ENCODE measurements around the gene ARHGAP32.
"Not testable (repeated sequence)": the region's sequence is repeated elsewhere in the genome, so short reads cannot be mapped to it uniquely, and the experiment has no call there.

The ARHGAP32 gene

DNA sequence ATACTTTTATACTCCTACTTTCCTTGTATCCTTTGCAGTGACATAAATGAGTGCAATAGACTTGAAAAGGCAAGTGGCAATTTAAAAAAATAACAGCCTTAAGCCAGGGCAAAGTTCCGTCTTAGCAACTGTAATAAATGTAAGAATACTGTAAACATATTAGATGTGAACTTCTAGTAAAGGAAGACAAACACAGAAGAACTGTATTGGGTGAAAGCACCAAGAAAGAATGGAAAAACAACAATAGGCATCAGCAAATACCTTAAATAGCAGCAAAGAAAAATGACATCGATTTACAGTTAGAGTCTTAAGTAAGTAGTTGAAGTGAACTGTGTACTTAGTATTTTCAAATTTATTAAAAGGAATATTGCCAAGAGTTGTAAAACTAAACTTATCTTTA is 174.0 kb downstream of the ARHGAP32 start:
- DNase-seq = no peak

DNA sequence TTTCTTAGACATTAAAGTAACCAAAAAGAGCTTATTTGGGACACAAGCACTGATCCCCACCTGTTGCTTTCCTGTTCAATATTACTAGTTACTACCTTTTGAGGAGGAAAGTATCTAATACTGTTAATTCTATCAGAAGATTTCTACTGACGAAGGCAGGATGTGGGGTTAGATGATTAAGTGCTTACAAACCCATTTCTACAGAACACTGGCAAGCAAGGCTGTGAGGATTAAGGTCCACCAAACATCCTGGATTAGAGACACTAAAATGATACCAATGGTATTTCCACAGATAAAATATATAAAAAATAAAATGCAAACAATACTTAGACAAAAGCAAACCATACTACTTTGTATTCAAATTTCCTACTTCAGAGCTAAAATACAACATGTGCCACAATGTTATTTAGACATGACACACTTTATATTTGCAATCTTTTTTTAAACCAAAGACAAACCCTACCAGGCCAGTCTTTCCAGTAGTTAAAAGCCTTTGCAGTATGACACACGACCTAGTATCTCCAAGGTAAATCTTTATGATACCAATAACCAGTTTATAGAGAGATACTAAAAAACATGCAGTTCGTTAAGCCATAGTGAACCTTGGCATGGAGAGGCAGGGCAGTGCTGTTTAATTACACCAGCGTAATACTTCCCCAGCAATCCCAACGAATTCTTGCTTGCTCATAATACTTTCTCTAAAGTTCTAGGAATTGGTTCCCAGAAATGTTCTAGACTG is 178.2 kb downstream of the ARHGAP32 start:
- no peak for DNase-seq

DNA sequence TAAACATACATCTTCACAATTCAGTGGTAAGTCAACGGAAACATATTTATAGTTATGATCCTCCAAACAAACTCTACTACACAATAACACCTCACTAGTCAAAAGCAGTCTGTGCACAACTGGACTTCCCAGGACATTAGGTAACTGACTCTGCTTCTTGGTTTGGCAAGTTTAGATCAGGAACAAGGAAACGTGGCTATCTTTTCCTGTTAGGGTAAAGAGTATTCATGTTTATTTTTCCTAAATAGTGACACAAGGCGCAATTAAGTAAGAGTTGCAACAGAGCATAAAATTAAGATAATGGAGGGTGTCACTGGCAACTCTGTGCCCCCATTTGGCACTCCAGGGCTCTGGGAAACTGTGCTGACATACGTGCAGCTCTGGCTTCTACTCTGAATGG is 179.2 kb downstream of the ARHGAP32 start:
- no peak for DNase-seq

DNA sequence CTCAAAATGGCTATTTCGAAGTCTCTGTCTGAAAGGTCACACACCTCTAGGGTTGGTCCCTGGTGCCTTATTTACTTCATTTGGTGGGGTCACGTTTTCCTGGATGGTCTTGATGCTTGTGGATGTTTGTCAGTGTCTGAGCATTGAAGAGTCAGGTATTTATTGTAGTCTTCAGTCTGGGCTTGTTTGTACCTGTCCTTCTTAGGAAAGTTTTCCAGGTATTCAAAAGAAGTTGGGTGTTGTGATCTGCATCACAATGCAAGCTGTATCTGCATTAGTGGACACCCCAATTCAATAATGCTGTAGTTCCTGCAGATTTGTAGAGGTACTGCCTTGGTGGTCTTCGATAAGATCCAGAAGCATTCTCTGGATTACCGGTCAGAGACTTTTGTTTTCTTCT is 186.0 kb downstream of the ARHGAP32 start:
- no peak for DNase-seq

DNA sequence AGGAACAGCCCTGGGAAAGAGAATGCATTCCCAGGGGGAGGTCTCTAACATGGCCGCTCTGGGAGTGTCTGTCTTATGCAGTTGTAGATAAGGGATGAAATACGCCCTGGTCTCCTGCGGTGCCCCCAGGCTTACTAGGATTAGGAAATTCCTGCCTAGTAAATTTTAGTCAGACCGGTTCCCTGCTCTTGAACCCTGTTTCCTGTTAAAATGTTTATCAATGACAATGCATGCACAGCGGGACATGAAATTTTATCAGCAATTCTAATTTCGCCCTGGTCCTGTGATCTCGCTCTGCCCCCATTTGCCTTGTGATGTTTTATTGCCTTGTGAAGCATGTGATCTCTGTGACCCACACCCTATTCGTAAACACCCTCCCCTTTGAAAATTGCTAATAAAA is 193.0 kb downstream of the ARHGAP32 start:
- not testable (repeated sequence) for DNase-seq

DNA sequence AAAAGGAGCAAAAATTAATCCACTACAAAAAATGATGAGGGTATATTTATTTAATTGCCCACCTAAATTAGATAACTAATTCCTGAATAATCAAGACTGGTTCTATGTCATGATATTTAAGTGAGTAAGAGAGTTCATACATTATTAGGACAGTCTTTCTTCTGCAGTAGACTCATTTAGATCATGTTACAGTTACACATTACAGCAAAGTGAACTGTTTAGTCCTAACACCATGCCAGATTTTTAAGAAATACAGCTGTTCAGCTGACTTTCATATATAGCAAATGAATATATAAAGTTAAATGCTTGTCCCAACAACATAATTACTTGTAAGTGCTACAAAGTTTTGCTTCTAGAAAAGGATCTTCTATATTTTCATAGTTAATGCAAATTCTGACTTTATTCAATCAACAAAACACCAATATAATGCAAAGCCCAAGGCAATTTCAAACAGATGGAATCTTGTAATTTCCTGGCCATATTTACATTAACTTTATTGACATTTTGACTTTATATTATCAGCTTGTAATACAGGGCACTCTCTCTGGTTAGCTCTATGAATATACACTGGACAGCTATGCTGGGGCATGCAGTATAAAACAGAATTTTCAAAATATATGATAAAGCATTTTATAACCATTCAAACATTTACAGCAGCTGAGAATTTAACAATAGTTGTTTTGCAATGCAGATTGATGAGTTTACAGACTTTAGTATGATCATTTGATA is 203.7 kb downstream of the ARHGAP32 start:
- DNase-seq = no peak

DNA sequence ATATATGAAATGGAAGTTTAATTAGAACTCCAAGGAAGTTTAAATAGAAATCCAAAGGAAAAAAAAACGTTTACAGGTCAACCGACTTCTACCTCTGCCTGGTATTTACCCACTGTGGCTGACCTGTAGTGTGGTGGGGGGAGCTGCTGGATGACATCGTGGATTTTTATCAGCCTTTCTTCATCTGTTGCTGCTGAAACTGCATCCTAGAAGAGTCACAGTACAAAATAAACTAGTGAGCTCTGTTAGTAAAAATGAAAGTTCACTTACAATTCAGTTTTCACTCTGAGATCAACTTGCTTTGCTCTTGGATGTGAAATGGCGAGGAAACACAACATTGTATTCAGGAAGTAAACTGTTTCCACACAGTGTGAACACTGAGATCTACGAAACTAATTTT is 206.2 kb downstream of the ARHGAP32 start:
- no peak for DNase-seq

DNA sequence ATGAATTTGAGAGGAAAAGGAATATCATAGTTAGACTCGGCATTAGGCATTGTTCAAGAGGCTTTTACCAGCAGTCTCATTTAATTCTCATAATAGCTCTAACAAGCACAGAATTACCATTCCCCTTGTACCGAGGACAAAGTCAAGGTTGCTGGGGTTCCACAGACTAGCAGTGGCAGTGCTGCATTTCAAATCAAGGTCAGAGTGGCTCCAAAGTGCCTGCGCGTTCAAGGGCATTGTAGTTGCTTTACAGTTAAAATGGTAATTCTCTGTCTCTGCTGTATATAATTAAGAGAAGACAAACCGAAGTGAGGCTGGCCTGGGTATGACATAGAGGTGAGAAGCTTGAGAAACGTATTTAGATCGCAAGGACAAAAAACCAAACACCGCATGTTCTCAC is 209.1 kb downstream of the ARHGAP32 start:
- no peak for DNase-seq

DNA sequence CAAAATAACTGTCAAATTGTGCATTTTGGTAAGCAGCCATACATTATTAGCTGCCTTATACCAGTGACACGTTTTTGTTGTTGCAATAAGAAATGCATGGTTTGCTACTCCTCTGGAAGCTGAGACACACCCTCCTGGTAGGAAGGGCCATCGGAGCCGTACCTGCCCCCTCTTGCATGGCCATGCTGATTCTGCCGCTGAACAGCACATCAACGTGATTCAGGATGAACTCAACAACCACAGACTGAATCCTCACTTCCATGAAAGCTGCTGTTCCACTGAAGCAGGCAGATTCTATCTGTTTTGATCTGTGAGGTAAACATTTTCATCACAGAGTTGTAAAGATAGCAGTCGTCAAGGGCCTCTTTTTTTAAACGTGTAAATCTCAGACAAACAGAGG is 210.9 kb downstream of the ARHGAP32 start:
- no peak for DNase-seq

DNA sequence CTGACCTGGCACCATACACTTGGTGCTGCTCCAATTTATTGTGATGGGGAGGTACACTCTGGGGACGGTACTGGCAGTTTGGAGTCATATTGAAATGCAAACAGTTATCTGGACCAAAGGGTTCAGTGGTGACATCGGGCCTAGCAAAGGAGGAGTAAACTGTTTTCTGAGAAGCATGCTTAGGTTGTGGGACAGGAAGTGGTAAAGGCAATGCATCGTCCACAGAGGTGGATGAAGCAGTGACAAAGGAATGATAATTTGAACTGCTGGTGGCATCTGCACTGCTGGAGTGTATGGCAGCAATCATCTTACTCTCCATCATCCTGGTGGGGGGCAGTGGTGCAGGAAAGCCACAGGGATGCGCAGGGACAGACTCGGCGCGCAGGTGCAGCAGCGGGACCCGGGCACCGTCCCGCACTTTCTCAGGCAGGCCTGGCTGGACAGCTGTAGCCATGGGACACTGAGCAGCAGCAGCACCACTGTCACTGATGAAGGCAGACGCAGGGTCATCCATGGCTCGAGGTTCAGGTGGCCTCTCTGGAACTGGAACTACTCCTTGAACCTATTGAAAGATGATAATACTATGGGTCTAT is 221.4 kb downstream of the ARHGAP32 start:
- no peak for DNase-seq

DNA sequence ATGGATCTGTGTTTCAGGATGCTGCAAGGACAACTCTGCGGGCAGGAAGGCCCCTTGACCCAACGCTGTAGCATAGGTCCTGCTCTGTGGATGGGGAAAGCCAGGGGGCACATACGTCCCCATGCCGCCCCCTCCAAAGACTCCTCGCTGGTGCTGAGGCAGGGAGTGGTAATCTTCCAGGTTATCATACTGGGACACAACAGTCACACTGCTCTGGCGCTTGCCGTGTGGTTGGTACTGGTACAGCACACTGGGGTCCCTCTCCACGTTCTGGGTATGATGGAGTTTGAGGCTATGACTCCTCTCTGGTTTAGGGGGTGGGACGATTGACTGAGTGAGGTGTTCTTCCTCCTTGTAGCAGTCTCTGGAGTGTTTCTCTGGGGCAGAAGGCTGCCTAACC is 223.2 kb downstream of the ARHGAP32 start:
- no peak for DNase-seq

DNA sequence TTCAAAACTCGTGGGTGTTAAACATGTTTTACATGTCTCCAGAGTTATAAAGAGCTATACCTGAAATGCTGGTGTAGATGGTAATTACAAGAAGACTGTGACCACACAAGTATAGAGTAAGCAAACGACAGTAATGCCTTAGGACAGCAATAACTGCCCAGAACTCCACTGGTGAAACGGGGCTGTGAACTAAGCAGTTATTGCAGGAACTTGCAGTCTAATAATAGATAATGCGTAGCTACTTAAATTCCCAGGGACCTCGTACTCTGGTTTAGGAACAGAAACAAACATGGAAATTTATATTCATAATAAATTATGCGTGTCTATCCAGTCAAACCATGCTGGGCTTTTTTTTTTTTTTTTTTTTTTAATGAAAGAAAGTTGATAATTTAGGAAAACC is 224.5 kb downstream of the ARHGAP32 start:
- DNase-seq = no peak

DNA sequence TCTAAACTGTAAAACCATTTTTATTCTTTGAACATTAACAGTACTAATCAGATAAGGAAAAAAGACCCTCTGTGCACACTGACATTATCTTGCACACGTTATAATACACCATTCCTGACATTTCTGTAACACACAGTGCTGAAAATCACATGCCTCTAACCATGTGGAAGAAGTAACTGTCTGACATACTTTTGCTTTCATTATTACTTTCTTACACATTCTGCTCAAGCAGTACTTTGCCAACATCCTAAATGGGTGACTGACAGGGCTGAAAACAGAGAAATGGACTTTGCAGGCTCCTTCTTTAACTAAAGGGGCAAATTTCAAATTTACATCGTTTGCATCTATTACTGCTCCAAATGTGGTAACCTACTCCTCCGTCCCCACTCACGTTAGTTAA is 226.6 kb downstream of the ARHGAP32 start:
- DNase-seq = no peak

DNA sequence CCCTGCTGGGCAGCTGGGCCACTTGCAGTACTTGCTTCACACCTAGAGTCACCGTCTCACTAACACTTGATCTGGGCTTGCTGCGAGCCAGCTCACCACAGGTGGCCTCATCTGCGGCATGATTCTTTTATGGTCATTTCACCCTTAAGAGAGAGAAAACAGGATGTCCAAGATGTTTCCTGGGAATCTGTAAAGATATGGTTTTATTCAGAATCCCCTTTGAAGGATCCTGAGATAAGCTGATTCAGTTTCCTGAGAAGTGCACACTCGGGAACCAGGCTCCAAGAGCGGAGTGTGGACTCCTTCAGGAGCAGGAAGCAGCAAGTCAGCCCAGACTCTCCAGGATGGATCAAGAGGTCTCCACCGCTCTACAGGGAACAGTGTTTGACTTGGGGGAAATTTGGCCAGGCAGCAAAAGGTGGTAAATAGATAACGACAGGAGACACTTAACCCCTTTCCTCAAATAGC is 227.6 kb downstream of the ARHGAP32 start:
- DNase-seq = no peak

DNA sequence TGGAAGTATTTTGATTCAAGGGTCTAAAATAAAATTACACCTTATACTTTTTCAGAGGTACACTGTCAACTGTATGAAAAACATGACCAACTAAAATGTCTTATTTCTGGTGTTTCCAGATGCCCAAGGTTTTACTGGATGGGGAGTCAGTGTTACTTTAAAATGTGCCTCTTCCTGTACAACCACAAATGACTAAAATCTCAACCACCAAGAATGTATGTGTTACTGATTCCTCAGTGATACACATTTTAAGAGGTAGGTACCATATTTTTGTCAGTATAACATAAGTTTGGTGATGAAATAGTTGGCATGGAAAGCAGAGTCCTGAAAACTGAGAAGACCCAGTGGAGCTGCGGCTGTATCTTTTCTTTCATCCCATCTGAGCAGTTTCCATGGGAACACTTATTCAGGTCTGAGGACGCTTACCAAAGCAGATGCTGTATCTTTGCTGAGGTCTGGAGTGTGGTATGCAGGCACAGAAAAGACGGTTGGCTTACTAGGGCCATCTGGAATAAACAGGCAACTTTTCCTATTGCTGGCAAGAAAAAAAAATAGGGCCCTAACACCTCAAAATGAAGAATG is 228.3 kb downstream of the ARHGAP32 start:
- no peak for DNase-seq

DNA sequence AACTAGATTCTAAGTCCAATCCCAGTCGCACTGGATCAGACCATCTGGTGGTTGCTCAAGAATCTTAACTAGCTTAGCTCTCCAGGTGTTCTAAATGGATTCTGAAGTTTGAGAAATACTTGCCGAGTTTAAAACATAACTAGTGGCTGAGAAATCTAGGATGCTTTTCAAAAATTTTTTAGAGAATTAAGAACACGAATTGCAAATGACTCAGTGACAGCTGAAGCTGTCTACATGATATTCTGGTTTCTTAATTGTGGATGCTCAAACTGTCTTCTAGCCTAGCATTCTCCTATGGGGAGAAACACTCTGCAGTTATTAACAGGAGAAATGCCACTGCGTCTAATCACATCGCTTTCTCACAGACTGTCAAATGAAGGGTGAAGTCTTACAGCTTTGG is 229.2 kb downstream of the ARHGAP32 start:
- no peak for DNase-seq

DNA sequence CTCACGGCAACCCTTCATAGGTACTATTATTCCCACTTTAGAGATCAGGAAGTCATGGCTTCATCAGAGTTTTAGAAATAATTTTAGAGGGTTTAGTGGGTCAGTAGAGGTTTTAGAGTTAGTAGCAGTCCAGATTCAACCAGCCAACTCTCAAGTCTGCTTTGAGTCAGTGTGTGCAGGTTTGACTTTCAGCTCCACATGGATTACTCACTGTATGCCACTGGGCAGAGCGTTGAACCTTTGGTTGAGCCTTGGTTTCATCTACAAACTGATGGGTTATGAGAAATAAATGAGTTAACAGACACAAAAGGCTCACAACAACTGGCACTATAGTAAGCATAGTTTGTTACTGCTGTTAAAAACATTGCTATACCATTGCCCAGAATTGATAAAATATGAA is 230.5 kb downstream of the ARHGAP32 start:
- DNase-seq = no peak

DNA sequence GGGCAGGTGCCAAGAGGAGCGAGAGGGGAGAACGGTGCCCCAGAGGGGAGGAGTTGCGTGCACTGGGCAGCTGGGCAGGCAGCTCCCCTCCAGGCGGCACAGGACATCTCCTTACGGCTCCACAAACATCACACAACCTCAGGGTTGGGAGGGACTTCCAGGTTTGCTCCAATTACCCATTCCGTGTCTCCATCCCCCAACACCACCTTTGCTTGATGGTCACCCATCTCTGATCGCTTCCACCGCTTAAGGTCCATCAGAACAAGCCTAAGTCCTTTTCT is 235.0 kb downstream of the ARHGAP32 start:
- DNase-seq = no peak

DNA sequence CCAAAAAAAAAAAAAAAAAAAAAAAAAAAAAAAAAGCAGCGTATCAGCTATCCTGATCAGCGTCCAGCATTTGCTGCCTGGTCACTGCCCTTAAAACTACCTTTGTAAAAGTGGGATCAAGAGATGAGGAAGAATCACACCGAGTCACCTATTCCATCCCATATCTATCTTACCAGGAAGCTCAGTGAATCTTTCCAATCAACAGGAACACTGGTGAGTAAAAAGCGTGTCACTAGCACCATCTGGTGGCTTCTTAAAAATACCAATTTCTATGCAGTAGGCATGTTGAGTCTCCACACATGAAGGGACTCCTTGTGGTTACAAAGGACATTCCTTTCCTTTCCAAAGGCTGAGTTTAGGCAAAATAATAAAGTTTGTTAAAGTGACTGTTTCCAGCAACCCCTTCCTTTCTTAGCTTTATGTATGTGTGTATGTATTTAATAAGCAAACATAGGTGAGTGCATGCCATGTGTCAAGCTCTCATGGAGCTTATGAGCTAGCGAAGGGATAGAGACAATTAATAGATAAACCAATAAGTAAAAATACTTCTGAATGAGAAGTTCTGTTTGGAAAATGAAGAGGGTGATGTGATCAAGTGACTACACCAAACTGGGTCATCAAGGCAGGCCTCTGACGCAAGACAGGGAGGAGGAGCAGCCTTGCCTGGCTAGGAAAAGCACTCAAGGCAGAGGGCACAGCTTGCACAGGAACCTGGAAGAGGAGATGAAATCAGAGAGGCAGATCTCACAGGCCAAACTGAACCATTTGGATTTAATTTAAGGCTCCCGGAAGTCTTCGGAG is 235.5 kb downstream of the ARHGAP32 start:
- DNase-seq = peak; percentile 90

DNA sequence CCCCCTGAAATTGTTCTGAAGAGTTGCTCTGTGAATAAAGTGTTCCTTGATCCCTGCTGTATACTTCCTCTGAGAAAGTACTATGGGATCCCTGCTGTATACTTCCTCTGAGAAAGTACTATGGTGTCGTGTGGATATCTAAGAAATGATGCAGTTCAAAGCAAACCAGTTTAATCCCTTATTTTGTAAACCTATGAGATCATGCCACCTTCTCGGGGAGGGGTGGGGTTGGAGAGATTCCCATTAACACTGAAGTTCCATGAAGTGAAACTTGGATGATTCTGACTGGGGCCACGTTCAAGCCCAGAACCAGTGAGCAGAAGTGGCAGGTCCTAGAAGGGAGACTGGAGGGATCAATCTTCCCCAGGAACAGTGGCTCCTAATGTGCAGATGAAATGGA is 236.5 kb downstream of the ARHGAP32 start:
- DNase-seq = no peak

DNA sequence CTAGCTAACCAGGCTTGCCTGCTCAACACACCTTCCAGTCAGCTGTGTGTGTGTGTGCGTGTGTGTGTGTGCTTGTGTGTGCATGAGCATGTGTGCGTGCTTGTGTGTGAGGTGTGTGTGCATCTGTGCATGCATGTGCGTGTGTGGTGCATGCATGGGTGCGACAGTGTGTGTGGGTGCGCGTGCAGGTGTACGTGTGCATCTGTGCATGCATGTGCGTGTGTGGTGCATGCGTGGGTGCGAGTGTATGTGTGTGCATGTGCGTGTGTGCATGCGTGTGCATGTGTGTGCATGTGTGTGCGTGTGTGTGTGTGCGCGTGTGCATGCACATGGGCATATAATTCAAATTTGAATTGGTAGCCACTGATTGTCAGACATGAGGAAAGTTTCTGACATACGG is 239.0 kb downstream of the ARHGAP32 start:
- DNase-seq = no peak

DNA sequence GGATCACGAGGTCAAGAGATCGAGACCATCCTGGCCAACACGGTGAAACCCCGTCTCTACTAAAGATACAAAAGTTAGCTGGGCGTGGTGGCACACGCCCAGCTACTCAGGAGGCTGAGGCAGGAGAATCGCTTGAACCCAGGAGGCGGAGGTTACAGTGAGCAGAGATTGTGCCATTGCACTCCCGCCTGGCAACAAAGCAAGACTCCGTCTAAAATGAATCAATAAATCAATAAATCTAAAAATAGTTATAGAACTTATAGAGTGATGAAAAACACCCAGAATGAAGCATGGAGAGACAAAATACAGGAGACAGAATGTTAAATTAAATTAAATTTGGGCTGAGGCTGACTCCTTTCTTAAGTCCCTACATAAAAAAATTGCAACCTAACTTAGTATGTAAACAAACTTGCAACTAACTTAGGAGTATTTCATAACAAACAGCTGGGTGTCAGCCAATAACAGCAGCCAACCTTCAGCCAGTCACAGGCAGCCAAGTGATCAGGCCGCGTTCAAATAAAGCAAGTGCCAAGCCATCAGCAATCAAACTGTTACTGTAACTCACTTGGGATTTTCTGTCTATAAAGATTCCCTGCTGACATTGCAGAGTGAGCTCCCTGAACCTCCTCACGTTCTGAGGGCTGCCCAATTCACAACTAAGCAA is 242.2 kb downstream of the ARHGAP32 start:
- DNase-seq = no peak

DNA sequence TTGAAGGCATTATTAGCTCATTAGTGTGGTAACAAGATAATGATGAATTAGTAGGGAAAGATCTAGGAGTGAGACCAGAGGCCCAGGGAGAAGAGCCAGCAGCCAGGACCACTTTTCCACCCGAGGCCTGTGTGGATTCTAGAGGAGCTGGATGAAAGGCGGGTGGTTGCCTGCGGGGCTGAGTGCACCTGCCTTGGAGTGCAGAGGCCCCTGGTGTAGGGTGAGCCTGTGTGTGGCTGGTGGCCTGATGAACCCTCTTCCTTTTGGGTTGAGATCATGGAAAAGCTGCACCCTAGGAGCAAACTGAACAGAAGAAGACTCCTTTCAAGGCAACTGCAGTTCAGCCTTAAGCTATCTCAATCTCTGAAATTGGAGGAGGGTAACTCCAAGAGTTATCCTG is 243.5 kb downstream of the ARHGAP32 start:
- no peak for DNase-seq
